Muscle layer of colon (tissue), 2 donors: ENCODE measurements around the gene FAM13C.
"Not testable (repeated sequence)": the region's sequence is repeated elsewhere in the genome, so short reads cannot be mapped to it uniquely, and the experiment has no call there.

Source experiments
- H3K27ac ChIP-seq: one replicate; pipeline ENCODE4 v1.7.0; 2013; ENCODE audit warnings: low read depth, mild to moderate bottlenecking, low read length, moderate library complexity
- H3K27me3 ChIP-seq, 2 donors: one replicate each; pipeline ENCODE4 v1.7.0; 2013; ENCODE audit warnings: low read length in 2 of 2, mild to moderate bottlenecking in 2 of 2; ENCODE audit not compliant: insufficient read depth in 2 of 2, control insufficient read depth in 1 of 2
- H3K36me3 ChIP-seq: one replicate; pipeline ENCODE4 v1.7.0; 2013; ENCODE audit warnings: mild to moderate bottlenecking, low read length; ENCODE audit not compliant: insufficient read depth
- H3K4me1 ChIP-seq: one replicate; pipeline ENCODE4 v1.7.0; 2013; ENCODE audit warnings: mild to moderate bottlenecking, low read length; ENCODE audit not compliant: insufficient read depth
- H3K4me3 ChIP-seq, 2 donors: one replicate each; pipeline ENCODE4 v1.7.0; 2013; ENCODE audit warnings: low read length in 2 of 2, low read depth in 1 of 2, mild to moderate bottlenecking in 1 of 2, moderate library complexity in 1 of 2
- H3K9ac ChIP-seq: one replicate; pipeline ENCODE4 v1.7.0; 2013; ENCODE audit warnings: low read length
- H3K9me3 ChIP-seq: one replicate; pipeline ENCODE4 v1.7.0; 2013; ENCODE audit warnings: mild to moderate bottlenecking, low read length
- donor health status: abdominal sarcoma.
- donor health status: Adenocarcinoma of cecum.

FAM13C gene

GRCh38 chr10:59362144-59362958 is at the start of gene FAM13C:
TSS of gene FAM13C (minus strand) at chr10:59362549. CDS start at chr10:59362460, 89 bp downstream.
- Histone ChIP-seq H3K9ac (peak within 1 kb of the TSS; percentile 62), H3K9me3 (no peaks in the 10 kb centered on the region), H3K4me1 (peaks cover 30% of the 10 kb centered on the region), H3K27me3 (no peaks in the 10 kb centered on the region), H3K36me3 (no peaks in the 10 kb centered on the region), H3K4me3 (peak within 1 kb of the TSS; percentile 65 to 80), H3K27ac (peak within 1 kb of the TSS; percentile 88)

- no peak overlapping the region for H3K27ac ChIP-seq
- H3K4me1 ChIP-seq: no peaks in the 10 kb centered on the region
- H3K9ac ChIP-seq: no peak overlapping the region
- H3K4me3 ChIP-seq: no peak overlapping the region
- H3K27me3 ChIP-seq: no peaks in the 10 kb centered on the region
- H3K9me3 ChIP-seq: no peaks in the 10 kb centered on the region
- H3K36me3 ChIP-seq: no peaks in the 10 kb centered on the region
These were observed 42.9 kb upstream of the FAM13C start for GRCh38 chr10:59405235-59405634.

GRCh38 chr10:59400214-59400613 is 37.9 kb upstream of the FAM13C start:
- Histone ChIP-seq H3K27me3 (no peaks in the 10 kb centered on the region), H3K27ac (no peak overlapping the region), H3K4me1 (no peaks in the 10 kb centered on the region), H3K9ac (no peak overlapping the region), H3K9me3 (no peaks in the 10 kb centered on the region), H3K36me3 (no peaks in the 10 kb centered on the region), H3K4me3 (no peak overlapping the region)

GRCh38 chr10:59399329-59399728 is 37.0 kb upstream of the FAM13C start:
- not testable (repeated sequence) for H3K4me1 ChIP-seq, H3K9ac ChIP-seq, H3K36me3 ChIP-seq, H3K4me3 ChIP-seq, H3K9me3 ChIP-seq, H3K27me3 ChIP-seq, H3K27ac ChIP-seq

- Histone ChIP-seq H3K9ac (no peak overlapping the region), H3K36me3 (no peaks in the 10 kb centered on the region), H3K27me3 (no peaks in the 10 kb centered on the region), H3K27ac (no peak overlapping the region), H3K9me3 (no peaks in the 10 kb centered on the region), H3K4me1 (no peaks in the 10 kb centered on the region), H3K4me3 (no peak overlapping the region)
These were observed 35.6 kb upstream of the FAM13C start for GRCh38 chr10:59397961-59398360.

GRCh38 chr10:59395984-59396383 is 33.6 kb upstream of the FAM13C start:
- no peaks in the 10 kb centered on the region for H3K4me1 ChIP-seq
- H3K9me3 ChIP-seq: no peaks in the 10 kb centered on the region
- no peaks in the 10 kb centered on the region for H3K27me3 ChIP-seq
- H3K4me3 ChIP-seq: no peak overlapping the region
- no peak overlapping the region for H3K27ac ChIP-seq
- no peaks in the 10 kb centered on the region for H3K36me3 ChIP-seq
- H3K9ac ChIP-seq: no peak overlapping the region

GRCh38 chr10:59393349-59393748 is 31.0 kb upstream of the FAM13C start:
- Histone ChIP-seq H3K27ac (no peak overlapping the region), H3K36me3 (no peaks in the 10 kb centered on the region), H3K4me1 (no peaks in the 10 kb centered on the region), H3K27me3 (no peaks in the 10 kb centered on the region), H3K4me3 (no peak overlapping the region), H3K9ac (no peak overlapping the region), H3K9me3 (no peaks in the 10 kb centered on the region)

- H3K27ac ChIP-seq: no peak overlapping the region
- no peak overlapping the region for H3K4me3 ChIP-seq
- no peaks in the 10 kb centered on the region for H3K9me3 ChIP-seq
- no peaks in the 10 kb centered on the region for H3K36me3 ChIP-seq
- no peaks in the 10 kb centered on the region for H3K27me3 ChIP-seq
- H3K9ac ChIP-seq: no peak overlapping the region
- no peaks in the 10 kb centered on the region for H3K4me1 ChIP-seq
These were observed 28.7 kb upstream of the FAM13C start for GRCh38 chr10:59391060-59391459.

- Histone ChIP-seq H3K4me3 (no peak overlapping the region), H3K27me3 (no peaks in the 10 kb centered on the region), H3K4me1 (no peaks in the 10 kb centered on the region), H3K9me3 (no peaks in the 10 kb centered on the region), H3K27ac (no peak overlapping the region), H3K36me3 (no peaks in the 10 kb centered on the region), H3K9ac (no peak overlapping the region)
These were observed 26.3 kb upstream of the FAM13C start for GRCh38 chr10:59388671-59388976.

GRCh38 chr10:59387951-59388670 is 25.8 kb upstream of the FAM13C start:
- Histone ChIP-seq H3K27ac (no peak overlapping the region), H3K36me3 (no peaks in the 10 kb centered on the region), H3K27me3 (no peaks in the 10 kb centered on the region), H3K4me3 (no peak overlapping the region), H3K9ac (no peak overlapping the region), H3K9me3 (no peaks in the 10 kb centered on the region), H3K4me1 (no peaks in the 10 kb centered on the region)

GRCh38 chr10:59384761-59385160 is 22.4 kb upstream of the FAM13C start:
- Histone ChIP-seq H3K27me3 (no peaks in the 10 kb centered on the region), H3K4me1 (no peaks in the 10 kb centered on the region), H3K9me3 (no peaks in the 10 kb centered on the region), H3K27ac (no peak overlapping the region), H3K9ac (no peak overlapping the region), H3K4me3 (no peak overlapping the region), H3K36me3 (no peaks in the 10 kb centered on the region)

- no peaks in the 10 kb centered on the region for H3K4me1 ChIP-seq
- no peaks in the 10 kb centered on the region for H3K36me3 ChIP-seq
- no peaks in the 10 kb centered on the region for H3K27me3 ChIP-seq
- no peak overlapping the region for H3K9ac ChIP-seq
- no peaks in the 10 kb centered on the region for H3K9me3 ChIP-seq
- no peak overlapping the region for H3K4me3 ChIP-seq
- H3K27ac ChIP-seq: no peak overlapping the region
These were observed 21.6 kb upstream of the FAM13C start for GRCh38 chr10:59383908-59384307.
